Liver (tissue), 9 donors: ENCODE results near the gene LRPPRC. TPM values are rescaled to one million over a fixed set of nuclear protein-coding genes. Genes with fewer than 3 reads are reported as not detected.
A peak's percentile ranks its signal among the peaks of the same experiment; 100 is the strongest.

Source experiments
- DNase-seq: peaks from one replicate; pipeline ENCODE4 v3.0.0-alpha.2; 2017; ENCODE audit warnings: low spot score
- H3K27ac ChIP-seq, 2 donors: one replicate each; pipeline ENCODE4 v1.7.0; 2013; ENCODE audit warnings: inconsistent platforms in 2 of 2, low read length in 2 of 2, control low read depth in 1 of 2, low read depth in 1 of 2, mild to moderate bottlenecking in 1 of 2
- H3K27me3 ChIP-seq, 4 donors: one replicate each; pipeline versions ENCODE4 v1.6.1 to v1.7.0; 2013; ENCODE audit warnings: low read length in 3 of 4, inconsistent platforms in 1 of 4, mild to moderate bottlenecking in 1 of 4, moderate library complexity in 1 of 4; ENCODE audit not compliant: control insufficient read depth in 4 of 4, insufficient read depth in 4 of 4
- H3K36me3 ChIP-seq, 4 donors: one replicate each; pipeline versions ENCODE4 v1.6.1 to v1.7.0; 2013; ENCODE audit warnings: low read length in 3 of 4, mild to moderate bottlenecking in 3 of 4, low read depth in 1 of 4, moderate library complexity in 1 of 4; ENCODE audit not compliant: control insufficient read depth in 4 of 4, insufficient read depth in 3 of 4
- H3K4me1 ChIP-seq, 4 donors: one replicate each; pipeline versions ENCODE4 v1.6.1 to v1.7.0; 2013; ENCODE audit warnings: low read length in 3 of 4, mild to moderate bottlenecking in 3 of 4, moderate library complexity in 1 of 4; ENCODE audit not compliant: control insufficient read depth in 4 of 4, insufficient read depth in 4 of 4
- H3K4me3 ChIP-seq, 3 donors: one replicate each; pipeline versions ENCODE4 v1.6.1 to v1.7.0; 2013; ENCODE audit warnings: low read length in 3 of 3, control low read depth in 1 of 3, low read depth in 1 of 3, mild to moderate bottlenecking in 1 of 3
- H3K9ac ChIP-seq, 2 donors: one replicate each; pipeline ENCODE4 v1.7.0; 2013; ENCODE audit warnings: low read length in 2 of 2, mild to moderate bottlenecking in 2 of 2, moderate library complexity in 2 of 2, control low read depth in 1 of 2, low read depth in 1 of 2
- H3K9me3 ChIP-seq, 4 donors: one replicate each; pipeline versions ENCODE4 v1.6.1 to v1.7.0; 2013; ENCODE audit warnings: low read length in 3 of 4; ENCODE audit not compliant: control insufficient read depth in 4 of 4
- EGR1 ChIP-seq, 2 donors: IDR thresholded peaks; 2 replicates each; pipeline ENCODE4 v1.6.1; 2016 to 2018; ENCODE audit warnings: antibody characterized with exemption in 2 of 2, low read depth in 2 of 2
- FOXA1 ChIP-seq: IDR thresholded peaks from 2 replicates; pipeline ENCODE4 v1.6.1; 2016; ENCODE audit warnings: antibody characterized with exemption
- FOXA2 ChIP-seq: IDR thresholded peaks from 2 replicates; pipeline ENCODE4 v1.6.1; 2016; ENCODE audit warnings: antibody characterized with exemption
- GABPA ChIP-seq, 2 donors: IDR thresholded peaks in 1 of 2; conservative IDR thresholded peaks in 1 of 2; 2 replicates each; pipeline ENCODE4 v1.6.1; 2016; ENCODE audit warnings: antibody characterized with exemption in 2 of 2, mild to moderate bottlenecking in 1 of 2, moderate library complexity in 1 of 2
- HNF4G ChIP-seq: IDR thresholded peaks from 2 replicates; pipeline ENCODE4 v1.6.1; 2016; ENCODE audit warnings: antibody characterized with exemption
- JUND ChIP-seq, 2 donors: IDR thresholded peaks; 2 replicates each; pipeline ENCODE4 v1.6.1; 2016; ENCODE audit warnings: antibody characterized with exemption in 2 of 2
- NR2F2 ChIP-seq: IDR thresholded peaks from 2 replicates; pipeline ENCODE4 v1.6.1; 2016; ENCODE audit warnings: antibody characterized with exemption
- SP1 ChIP-seq: IDR thresholded peaks from 2 replicates; pipeline ENCODE4 v1.6.1; 2018; ENCODE audit warnings: antibody characterized with exemption, mild to moderate bottlenecking
- YY1 ChIP-seq: IDR thresholded peaks from 2 replicates; pipeline ENCODE4 v1.6.1; 2016; ENCODE audit warnings: antibody characterized with exemption, mild to moderate bottlenecking
- WGBS: extraction: QIAGEN DNeasy Blood & Tissue Kit; methylation state at CpG from one replicate; pipeline ENCODE4 v1.1.7; 2013; 5-methylcytosine and 5-hydroxymethylcytosine counted together
- polyA plus RNA-seq, 2 donors: library from polyadenylated mRNA; stranded (reverse) in 1 of 2; unstranded in 1 of 2; fragments of 200-250 nt in 1 of 2; fragments of >200 nt in 1 of 2; fragmentation: Nextera tagmentation in 1 of 2; extraction: Ambion mirVana in 1 of 2; gene quantifications; one replicate each; pipeline versions ENCODE4 v1.2.1 to v1.2.3, GENCODE V29; 2013 to 2015
- total RNA-seq, 2 donors: library from RNA; depleted of rRNA; stranded (reverse); fragments of >200 nt; gene quantifications; one replicate each; pipeline ENCODE4 v1.2.3, GENCODE V29; 2014
- TF ChIP-seq, protein P1 (sequence below): fragments of 150-350 bp; IDR thresholded peaks from 2 replicates; pipeline ENCODE4 v1.5.1; 2017; ENCODE audit warnings: improper control_type of control experiment, low read depth, low read length; ENCODE audit not compliant: missing input control
- TF ChIP-seq, protein P2 (sequence below): IDR thresholded peaks from 2 replicates; pipeline ENCODE4 v1.6.1; 2016; ENCODE audit warnings: antibody characterized with exemption
- TF ChIP-seq, protein P3 (sequence below): IDR thresholded peaks from 2 replicates; pipeline ENCODE4 v1.6.1; 2016; ENCODE audit warnings: antibody characterized with exemption
- TF ChIP-seq, protein P4 (sequence below): IDR thresholded peaks from 2 replicates; pipeline ENCODE4 v1.6.1; 2016; ENCODE audit warnings: antibody characterized with exemption, mild to moderate bottlenecking
- TF ChIP-seq, protein P5 (sequence below): IDR thresholded peaks from 2 replicates; pipeline ENCODE4 v1.6.1; 2016; ENCODE audit warnings: antibody characterized with exemption
- donor health status: healthy.
- donor health status: healthy.
- donor health status: healthy.
- donor health status: healthy.
- donor health status: healthy.

The LRPPRC gene
- total and polyA plus RNA-seq, 4 donors, result 24.5 to 62.3 (median 34.4) TPM

DNA sequence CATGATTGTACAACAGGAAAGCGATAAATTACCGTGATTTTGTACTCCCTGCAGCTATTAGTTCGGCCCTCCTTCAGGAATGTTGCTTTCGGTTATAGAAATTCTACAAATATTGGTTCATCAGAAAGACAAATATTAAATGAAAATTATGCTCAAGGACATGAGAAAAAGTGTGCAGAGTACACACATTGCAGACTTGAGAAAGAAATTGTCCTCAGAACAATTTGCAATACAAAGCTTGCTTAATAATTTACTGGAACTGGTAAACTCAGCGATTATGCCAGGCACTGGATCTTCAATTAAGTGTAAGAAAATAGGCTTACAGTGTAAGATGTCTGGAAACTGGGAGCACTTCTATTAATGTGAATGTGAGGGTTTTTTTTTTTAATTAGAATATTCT, 111.1 kb downstream of the LRPPRC start:
- H3K36me3 ChIP-seq, result peaks cover 0 to 23% (median 10%) of the 10 kb centered on the region in 4 donors
- DNase-seq, result no peak
- WGBS, result 35% methylated on average over 5 of the region's 5 CpGs
- no peaks in the 10 kb centered on the region for H3K27me3 ChIP-seq
- H3K9me3 ChIP-seq, result no peaks in the 10 kb centered on the region
- H3K4me1 ChIP-seq, result peaks cover 1 to 32% (median 28%) of the 10 kb centered on the region in 4 donors
- peak overlapping the region in 1 of 2 donors; percentile 18 for H3K27ac ChIP-seq
- H3K9ac ChIP-seq, result peak overlapping the region in 1 of 2 donors; percentile 22
- no peak overlapping the region for H3K4me3 ChIP-seq
- TF ChIP-seq NR2F2 (no peak), HNF4G (no peak), FOXA1 (no peak), EGR1 (IDR thresholded peaks at IDR 0.05; ENCODE audit: low read depth in 2 of 2) (no peak), SP1 (no peak), JUND (IDR thresholded peaks at IDR 0.05) (no peak), FOXA2 (no peak)
- TF ChIP-seq, protein P1, sequence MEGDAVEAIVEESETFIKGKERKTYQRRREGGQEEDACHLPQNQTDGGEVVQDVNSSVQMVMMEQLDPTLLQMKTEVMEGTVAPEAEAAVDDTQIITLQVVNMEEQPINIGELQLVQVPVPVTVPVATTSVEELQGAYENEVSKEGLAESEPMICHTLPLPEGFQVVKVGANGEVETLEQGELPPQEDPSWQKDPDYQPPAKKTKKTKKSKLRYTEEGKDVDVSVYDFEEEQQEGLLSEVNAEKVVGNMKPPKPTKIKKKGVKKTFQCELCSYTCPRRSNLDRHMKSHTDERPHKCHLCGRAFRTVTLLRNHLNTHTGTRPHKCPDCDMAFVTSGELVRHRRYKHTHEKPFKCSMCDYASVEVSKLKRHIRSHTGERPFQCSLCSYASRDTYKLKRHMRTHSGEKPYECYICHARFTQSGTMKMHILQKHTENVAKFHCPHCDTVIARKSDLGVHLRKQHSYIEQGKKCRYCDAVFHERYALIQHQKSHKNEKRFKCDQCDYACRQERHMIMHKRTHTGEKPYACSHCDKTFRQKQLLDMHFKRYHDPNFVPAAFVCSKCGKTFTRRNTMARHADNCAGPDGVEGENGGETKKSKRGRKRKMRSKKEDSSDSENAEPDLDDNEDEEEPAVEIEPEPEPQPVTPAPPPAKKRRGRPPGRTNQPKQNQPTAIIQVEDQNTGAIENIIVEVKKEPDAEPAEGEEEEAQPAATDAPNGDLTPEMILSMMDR, result no peak
- TF ChIP-seq, protein P2, sequence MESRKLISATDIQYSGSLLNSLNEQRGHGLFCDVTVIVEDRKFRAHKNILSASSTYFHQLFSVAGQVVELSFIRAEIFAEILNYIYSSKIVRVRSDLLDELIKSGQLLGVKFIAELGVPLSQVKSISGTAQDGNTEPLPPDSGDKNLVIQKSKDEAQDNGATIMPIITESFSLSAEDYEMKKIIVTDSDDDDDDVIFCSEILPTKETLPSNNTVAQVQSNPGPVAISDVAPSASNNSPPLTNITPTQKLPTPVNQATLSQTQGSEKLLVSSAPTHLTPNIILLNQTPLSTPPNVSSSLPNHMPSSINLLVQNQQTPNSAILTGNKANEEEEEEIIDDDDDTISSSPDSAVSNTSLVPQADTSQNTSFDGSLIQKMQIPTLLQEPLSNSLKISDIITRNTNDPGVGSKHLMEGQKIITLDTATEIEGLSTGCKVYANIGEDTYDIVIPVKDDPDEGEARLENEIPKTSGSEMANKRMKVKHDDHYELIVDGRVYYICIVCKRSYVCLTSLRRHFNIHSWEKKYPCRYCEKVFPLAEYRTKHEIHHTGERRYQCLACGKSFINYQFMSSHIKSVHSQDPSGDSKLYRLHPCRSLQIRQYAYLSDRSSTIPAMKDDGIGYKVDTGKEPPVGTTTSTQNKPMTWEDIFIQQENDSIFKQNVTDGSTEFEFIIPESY, result no peak
- TF ChIP-seq, protein P3, sequence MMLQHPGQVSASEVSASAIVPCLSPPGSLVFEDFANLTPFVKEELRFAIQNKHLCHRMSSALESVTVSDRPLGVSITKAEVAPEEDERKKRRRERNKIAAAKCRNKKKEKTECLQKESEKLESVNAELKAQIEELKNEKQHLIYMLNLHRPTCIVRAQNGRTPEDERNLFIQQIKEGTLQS, result no peak
- TF ChIP-seq, protein P4, sequence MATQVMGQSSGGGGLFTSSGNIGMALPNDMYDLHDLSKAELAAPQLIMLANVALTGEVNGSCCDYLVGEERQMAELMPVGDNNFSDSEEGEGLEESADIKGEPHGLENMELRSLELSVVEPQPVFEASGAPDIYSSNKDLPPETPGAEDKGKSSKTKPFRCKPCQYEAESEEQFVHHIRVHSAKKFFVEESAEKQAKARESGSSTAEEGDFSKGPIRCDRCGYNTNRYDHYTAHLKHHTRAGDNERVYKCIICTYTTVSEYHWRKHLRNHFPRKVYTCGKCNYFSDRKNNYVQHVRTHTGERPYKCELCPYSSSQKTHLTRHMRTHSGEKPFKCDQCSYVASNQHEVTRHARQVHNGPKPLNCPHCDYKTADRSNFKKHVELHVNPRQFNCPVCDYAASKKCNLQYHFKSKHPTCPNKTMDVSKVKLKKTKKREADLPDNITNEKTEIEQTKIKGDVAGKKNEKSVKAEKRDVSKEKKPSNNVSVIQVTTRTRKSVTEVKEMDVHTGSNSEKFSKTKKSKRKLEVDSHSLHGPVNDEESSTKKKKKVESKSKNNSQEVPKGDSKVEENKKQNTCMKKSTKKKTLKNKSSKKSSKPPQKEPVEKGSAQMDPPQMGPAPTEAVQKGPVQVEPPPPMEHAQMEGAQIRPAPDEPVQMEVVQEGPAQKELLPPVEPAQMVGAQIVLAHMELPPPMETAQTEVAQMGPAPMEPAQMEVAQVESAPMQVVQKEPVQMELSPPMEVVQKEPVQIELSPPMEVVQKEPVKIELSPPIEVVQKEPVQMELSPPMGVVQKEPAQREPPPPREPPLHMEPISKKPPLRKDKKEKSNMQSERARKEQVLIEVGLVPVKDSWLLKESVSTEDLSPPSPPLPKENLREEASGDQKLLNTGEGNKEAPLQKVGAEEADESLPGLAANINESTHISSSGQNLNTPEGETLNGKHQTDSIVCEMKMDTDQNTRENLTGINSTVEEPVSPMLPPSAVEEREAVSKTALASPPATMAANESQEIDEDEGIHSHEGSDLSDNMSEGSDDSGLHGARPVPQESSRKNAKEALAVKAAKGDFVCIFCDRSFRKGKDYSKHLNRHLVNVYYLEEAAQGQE, result no peak

DNA sequence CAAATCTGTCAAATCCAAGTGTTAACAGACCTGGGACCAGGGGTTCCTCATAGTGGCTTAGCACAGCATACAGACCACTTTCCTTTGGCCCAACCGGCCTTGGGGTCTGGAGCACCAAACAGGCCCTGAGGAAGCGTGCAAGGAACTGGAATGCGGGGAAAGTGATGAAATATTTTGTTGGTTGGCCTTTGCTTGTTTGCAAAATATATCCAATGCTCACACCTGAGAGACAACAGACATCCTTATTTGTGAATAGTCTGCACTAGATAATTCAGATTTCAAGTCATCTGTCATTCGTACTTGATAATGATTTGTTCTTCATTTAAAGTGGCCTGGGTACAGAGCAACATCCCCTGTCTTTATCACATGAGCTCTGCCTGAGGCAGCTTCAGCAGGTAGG, 113.5 kb downstream of the LRPPRC start:
- H3K27ac ChIP-seq, result peak overlapping the region; percentile 1 to 44
- TF ChIP-seq GABPA (IDR thresholded peaks at IDR 0.05 in 1 of 2, conservative IDR thresholded peaks at IDR 0.05 in 1 of 2), result no peak
- TF ChIP-seq, protein P3, result no peak
- TF ChIP-seq, protein P4, result no peak
- TF ChIP-seq NR2F2, result no peak
- TF ChIP-seq, protein P1, result no peak
- TF ChIP-seq, protein P5, sequence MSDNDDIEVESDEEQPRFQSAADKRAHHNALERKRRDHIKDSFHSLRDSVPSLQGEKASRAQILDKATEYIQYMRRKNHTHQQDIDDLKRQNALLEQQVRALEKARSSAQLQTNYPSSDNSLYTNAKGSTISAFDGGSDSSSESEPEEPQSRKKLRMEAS, result no peak
- TF ChIP-seq, protein P2, result no peak
- TF ChIP-seq FOXA1, result no peak
- no peak for TF ChIP-seq YY1

More for the DNA sequence above, 113.5 kb downstream of the LRPPRC start:
- H3K4me1 ChIP-seq, result peaks cover 1 to 48% (median 30%) of the 10 kb centered on the region in 4 donors
- H3K9ac ChIP-seq, result no peak overlapping the region
- no peaks in the 10 kb centered on the region for H3K9me3 ChIP-seq
- H3K36me3 ChIP-seq, result peaks cover 0 to 17% (median 10%) of the 10 kb centered on the region in 4 donors
- H3K27me3 ChIP-seq, result no peaks in the 10 kb centered on the region
- no peak for DNase-seq
- no peak overlapping the region for H3K4me3 ChIP-seq
- WGBS, result 77% methylated on average over 4 of the region's 4 CpGs
